ENCODE measurements around the gene SLC2A11. TPM values are rescaled to one million over a fixed set of nuclear protein-coding genes. Genes with fewer than 3 reads are reported as not detected.

The SLC2A11 gene
- total and polyA plus RNA-seq, 9 of the 15 experiments (the other 6 are each of a cell fraction or from before 2014, with no cell fraction given) = 0.44 to 2.7 (median 2.1) TPM

GRCh38 chr22:23894710-23895598, 37.3 kb downstream of the SLC2A11 start (continued):
- TF ChIP-seq ZBTB40 (IDR thresholded peaks at IDR 0.05) = no peak
- no peak for TF ChIP-seq ZBTB40 (CRISPR knock-in tag; IDR thresholded peaks at IDR 0.05)
- TF ChIP-seq AFF1 (IDR thresholded peaks at IDR 0.05; ENCODE audit: low read depth in 1 of 2, partially characterized antibody in 2 of 2) = no peak
- no peak for TF ChIP-seq SRSF7 (optimal IDR thresholded peaks at IDR 0.05; ENCODE audit: low read depth, low read length)
- peak; percentile 42 for TF ChIP-seq SNRNP70 (optimal IDR thresholded peaks at IDR 0.05; ENCODE audit: low read depth, low read length)
- peak; percentile 89 for TF ChIP-seq NFIC (IDR thresholded peaks at IDR 0.05)
- no peak; the same call in 1 of the 2 replicates for TF ChIP-seq HDAC2 (IDR thresholded peaks at IDR 0.05)
- peak; percentile 48; the same call in 1 of the 2 replicates for TF ChIP-seq BRD4 (IDR thresholded peaks at IDR 0.05)
- TF ChIP-seq MNT (conservative IDR thresholded peaks at IDR 0.05) = peak; percentile 66 to 67
- TF ChIP-seq ZSCAN32 (CRISPR knock-in tag; IDR thresholded peaks at IDR 0.05) = no peak
- TF ChIP-seq PYGO2 (tag; IDR thresholded peaks at IDR 0.05) = no peak
- no peak for TF ChIP-seq ZNF384 (IDR thresholded peaks at IDR 0.05; ENCODE audit: low read depth, low read length)
